Measurements from ENCODE around the gene RLN1. TPM values are rescaled to one million over a fixed set of nuclear protein-coding genes. Genes with fewer than 3 reads are reported as not detected.
"Not testable (repeated sequence)": the region's sequence is repeated elsewhere in the genome, so short reads cannot be mapped to it uniquely, and the experiment has no call there.

RLN1 gene
- 0.11 and 0.21 TPM in 2 replicates for total RNA-seq (2014; rRNA removed; shearing (Covaris generic))

- not testable (repeated sequence) for DNase-seq (ENCODE audit: low read depth)
Measured at GRCh38 chr9:5338992-5339981, at the start of gene RLN1. RLN1 (minus strand) TSS chr9:5339876; CDS start chr9:5339746, 130 bp downstream.

- DNase-seq (ENCODE audit: low read depth), result peak; percentile 88
Measured at GRCh38 chr9:5389109-5389732, 49.5 kb upstream of the RLN1 start.

GRCh38 chr9:5388026-5388819, 48.5 kb upstream of the RLN1 start:
- peak; percentile 35 for DNase-seq (ENCODE audit: low read depth)

GRCh38 chr9:5384436-5384835, 44.8 kb upstream of the RLN1 start:
- DNase-seq (ENCODE audit: low read depth), result no peak

- no peak for DNase-seq (ENCODE audit: low read depth)
Measured at GRCh38 chr9:5382479-5382878, 42.8 kb upstream of the RLN1 start.

- DNase-seq (ENCODE audit: low read depth), result no peak
Measured at GRCh38 chr9:5375790-5376477, 36.3 kb upstream of the RLN1 start.

GRCh38 chr9:5375091-5375490, 35.4 kb upstream of the RLN1 start:
- peak; percentile 14 for DNase-seq (ENCODE audit: low read depth)

GRCh38 chr9:5364294-5365024, 24.8 kb upstream of the RLN1 start:
- no peak for DNase-seq (ENCODE audit: low read depth)

- no peak for DNase-seq (ENCODE audit: low read depth)
Measured at GRCh38 chr9:5361326-5362010, 21.8 kb upstream of the RLN1 start.

GRCh38 chr9:5360341-5360740, 20.7 kb upstream of the RLN1 start:
- no peak for DNase-seq (ENCODE audit: low read depth)

- no peak for DNase-seq (ENCODE audit: low read depth)
Measured at GRCh38 chr9:5357431-5358105, 17.9 kb upstream of the RLN1 start.

GRCh38 chr9:5355817-5356216, 16.1 kb upstream of the RLN1 start:
- DNase-seq (ENCODE audit: low read depth), result no peak

- no peak for DNase-seq (ENCODE audit: low read depth)
Measured at GRCh38 chr9:5355226-5355625, 15.6 kb upstream of the RLN1 start.

GRCh38 chr9:5354184-5354583, 14.5 kb upstream of the RLN1 start:
- DNase-seq (ENCODE audit: low read depth), result no peak

GRCh38 chr9:5352637-5353248, 13.1 kb upstream of the RLN1 start:
- no peak for DNase-seq (ENCODE audit: low read depth)

GRCh38 chr9:5336688-5337087, 3.0 kb downstream of the RLN1 start:
- no peak for DNase-seq (ENCODE audit: low read depth)

GRCh38 chr9:5331276-5331675, 8.4 kb downstream of the RLN1 start:
- DNase-seq (ENCODE audit: low read depth), result not testable (repeated sequence)

GRCh38 chr9:5326893-5327548, 12.7 kb downstream of the RLN1 start:
- DNase-seq (ENCODE audit: low read depth), result no peak

GRCh38 chr9:5326187-5326586, 13.5 kb downstream of the RLN1 start:
- no peak for DNase-seq (ENCODE audit: low read depth)

Data from Daoy (cell line).